Activated CD8-positive, alpha-beta memory T cell treated with anti-CD3 and anti-CD28 coated beads for 24 hours (primary cell): Measurements from ENCODE around the gene POLR2B.
"Not testable (repeated sequence)": the region's sequence is repeated elsewhere in the genome, so short reads cannot be mapped to it uniquely, and the experiment has no call there.

ENCODE experiments used
- DNase-seq: peaks from one replicate; pipeline ENCODE4 v3.0.0-alpha.2; 2020

Gene POLR2B

DNA sequence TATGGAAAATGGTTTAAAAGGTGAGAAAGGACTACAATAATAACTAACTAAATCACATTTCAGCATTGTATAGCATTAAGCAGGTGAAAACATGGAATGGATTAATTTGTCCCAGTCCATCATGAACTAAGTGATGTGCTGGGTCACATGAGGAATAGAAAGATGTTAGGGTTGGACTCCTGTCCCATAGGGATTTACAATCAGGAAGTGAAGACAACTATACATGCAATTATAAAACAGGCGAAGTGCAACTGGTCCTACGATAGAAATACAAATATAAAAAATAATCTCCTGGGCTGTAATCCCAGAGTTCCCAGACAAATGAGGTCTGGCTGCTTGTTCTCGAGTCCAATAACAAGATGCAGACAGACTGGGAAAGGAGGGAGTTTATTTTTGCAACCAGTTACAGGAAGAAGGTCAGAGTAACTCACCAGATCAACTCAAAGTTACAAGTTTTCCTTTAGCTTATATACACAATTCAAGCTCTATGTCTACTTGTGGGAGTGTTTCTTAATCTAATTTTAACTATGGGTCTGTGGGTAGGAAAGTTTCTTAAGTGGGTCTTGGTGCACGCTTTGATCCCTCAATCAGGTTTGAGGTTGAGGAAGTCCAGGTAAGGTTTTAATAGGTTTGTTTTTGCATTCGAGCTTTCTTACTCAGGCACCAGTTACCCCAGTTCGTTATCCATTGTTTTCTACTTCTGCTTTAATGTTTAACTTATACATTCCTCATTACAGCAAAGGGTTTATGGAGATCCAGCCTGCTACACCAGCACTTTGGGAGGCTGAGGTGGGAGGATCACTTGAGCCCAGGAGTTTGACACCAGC lies 81.4 kb downstream of the POLR2B start:
- DNase-seq: no peak

DNA sequence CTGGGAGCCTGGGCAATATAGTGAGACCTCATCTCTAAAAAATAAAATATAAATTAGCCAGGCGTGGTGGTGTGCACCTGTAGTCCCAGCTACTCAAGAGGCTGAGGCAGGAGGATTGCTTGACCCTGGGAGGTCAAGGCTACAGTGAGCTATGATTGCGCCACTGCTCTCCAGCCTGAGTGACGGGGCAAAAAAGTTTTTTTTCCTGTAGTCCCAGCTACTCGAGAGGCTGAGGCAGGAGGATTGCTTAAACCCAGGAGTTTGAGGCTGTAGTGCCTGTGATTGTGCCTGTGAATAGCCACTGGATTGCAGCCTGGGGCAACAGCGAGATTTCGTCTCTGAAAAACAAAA lies 82.0 kb downstream of the POLR2B start:
- not testable (repeated sequence) for DNase-seq

DNA sequence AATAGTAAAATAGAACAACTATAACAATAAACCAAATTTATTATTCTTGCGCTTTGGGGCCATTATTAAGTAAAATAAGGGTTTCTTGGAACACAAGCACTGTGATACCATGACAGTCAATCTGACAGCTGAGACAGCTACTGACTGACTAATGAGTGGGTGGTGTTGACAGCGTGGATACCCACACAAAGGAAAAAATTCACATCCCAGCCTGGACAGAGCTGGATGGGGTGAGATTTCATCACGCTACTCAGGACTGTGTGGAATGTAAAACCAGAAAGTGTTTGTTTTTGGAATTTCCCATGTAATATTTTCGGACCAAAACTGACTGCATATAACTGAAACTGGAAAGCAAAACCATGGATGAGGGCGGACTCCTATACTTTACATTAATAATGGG lies 82.7 kb downstream of the POLR2B start:
- DNase-seq: no peak

DNA sequence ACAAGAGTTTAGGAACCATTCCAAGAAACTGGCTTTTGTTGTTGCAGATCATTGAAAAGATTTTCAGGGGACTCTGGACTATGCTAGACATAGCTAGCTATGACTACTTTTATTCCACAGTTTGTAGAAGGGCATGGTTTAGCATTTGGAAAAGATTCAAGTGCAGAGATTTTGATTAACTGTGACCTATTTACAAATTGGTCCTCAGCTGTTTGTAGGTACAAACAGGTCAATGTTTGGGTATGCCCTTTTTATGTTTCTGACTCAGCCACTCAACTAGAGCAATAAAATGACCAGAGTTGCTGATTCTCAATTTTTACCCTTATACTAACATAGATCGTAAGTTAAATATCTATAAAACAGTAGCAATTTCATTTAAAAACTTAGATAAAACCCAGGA lies 84.8 kb downstream of the POLR2B start:
- DNase-seq: no peak

DNA sequence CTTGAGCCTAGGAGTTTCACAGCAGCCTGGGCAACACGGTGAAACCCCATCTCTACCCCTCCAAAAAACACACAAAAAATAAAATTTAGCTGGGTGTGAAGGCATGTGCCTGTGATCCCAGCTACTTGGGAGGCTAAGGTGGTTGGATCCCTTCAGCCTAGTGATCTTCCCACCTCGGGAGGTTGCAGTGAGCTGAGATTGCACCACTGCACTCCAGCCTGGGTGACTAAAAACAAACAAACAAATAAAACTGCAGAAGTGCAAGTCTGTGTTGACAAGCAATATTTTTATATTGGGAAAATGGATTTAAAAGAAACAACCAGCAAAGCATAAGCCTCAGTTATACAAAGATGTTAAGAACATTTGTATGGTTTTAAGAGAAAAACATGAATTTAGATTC lies 85.4 kb downstream of the POLR2B start:
- no peak for DNase-seq

DNA sequence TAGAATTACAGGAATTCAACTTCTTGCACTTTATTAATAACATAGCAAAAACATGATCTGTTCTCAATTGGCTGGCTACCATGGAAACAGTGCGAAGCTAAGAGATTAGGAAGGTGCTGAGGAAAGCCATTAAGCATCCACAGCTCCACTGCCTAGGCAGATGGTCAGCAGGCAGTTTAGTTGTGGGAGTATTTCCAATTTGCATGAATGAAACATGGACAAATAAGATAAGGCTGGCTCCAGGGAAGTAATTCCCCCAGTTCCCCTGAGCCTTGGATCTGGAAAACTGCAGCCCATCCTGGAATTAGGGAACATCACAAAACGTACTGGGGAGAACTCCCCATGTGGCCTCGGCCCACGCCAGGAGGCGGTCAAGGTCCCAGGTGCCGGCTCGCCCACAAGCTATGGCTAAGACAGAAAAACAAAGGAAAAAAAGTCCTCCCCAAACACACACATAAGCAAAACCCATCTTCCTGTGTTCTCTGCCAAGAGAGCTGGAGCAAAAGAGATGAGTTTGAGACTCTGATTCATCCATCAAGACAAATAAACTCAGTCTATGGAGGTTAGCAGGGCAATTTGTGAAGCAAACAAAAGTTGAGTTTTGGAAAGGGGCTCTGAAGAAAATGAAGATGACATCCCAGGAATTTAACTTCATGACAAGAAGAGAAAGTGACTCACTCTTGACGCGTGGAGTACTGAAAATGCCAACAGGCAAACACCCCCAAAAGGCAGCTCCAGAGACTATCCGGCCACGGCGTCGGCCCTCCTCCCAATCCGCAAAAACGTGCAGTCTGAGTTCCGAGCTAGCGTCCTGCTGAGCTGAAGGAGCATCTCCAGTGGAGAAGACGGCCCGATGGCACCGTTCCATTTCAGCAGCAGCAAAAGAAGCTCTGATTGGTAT lies 86.4 kb downstream of the POLR2B start:
- no peak for DNase-seq

DNA sequence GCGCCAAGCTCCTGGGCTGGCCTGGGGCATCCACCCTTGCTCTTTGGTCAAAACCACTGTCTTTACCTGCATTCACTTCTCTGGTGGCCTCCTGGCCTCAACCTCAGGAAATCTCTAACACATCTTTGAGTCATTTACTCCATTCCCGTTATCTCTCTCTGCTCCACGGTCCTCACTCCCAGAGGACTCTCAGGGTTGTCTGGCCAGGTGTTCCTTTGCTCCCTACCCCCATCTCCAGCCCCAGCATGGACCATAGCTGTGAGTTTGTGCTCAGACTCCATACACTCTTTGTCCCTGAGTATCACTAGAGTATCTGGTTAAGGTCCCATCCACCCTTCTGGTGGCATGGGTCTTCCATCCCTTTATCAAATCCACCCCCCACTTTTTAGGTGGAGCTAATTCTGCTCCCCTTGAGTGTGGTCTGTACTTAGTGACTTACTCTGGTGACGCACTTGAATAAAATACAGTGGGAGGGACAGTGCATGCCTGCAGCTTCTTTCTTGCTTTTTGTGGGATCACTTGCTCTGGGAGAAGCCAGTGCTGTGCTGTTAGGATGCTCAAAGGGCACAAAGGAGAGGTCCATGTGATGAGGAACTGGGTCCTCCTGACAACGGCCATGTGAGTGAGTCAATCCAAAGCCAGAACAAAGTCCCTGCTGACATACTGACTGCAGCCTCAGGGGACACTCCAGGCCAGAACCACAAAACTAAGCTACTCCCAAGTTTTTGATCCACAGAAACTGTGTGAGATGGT lies 87.2 kb downstream of the POLR2B start:
- no peak for DNase-seq

DNA sequence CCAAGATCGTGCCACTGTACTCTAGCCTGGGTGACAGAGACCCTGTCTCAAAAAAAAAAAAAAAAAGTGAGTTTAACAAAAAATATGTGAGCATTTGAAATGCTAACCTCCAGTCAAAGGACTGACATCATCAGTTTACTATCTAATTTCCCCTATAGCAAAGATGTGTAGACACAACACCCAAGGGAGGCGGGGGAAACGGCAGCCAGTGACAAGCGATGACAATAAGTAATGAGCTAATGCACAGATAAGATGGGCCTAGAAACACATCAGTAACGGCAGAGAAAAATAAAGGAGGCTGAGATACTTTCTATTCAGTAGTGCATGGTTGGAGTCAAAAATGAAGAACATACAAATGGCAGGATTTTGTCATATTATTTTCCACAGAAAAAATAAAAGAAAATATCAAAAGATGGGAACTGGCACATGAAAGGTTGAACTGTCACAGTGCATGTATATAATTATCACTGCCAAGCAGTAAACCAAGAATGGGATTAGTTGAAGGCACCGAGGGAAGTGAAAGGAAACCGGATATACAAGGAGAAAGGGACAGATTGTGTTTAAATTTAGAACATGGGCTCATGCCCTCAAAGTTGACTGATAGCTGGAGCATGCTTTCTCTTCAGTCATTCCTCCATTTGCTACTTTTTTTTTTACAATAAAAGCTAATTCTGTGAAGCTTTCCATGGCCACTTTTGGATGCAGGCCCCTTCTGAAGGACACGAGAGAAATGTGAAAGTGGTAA lies 89.7 kb downstream of the POLR2B start:
- DNase-seq: no peak

DNA sequence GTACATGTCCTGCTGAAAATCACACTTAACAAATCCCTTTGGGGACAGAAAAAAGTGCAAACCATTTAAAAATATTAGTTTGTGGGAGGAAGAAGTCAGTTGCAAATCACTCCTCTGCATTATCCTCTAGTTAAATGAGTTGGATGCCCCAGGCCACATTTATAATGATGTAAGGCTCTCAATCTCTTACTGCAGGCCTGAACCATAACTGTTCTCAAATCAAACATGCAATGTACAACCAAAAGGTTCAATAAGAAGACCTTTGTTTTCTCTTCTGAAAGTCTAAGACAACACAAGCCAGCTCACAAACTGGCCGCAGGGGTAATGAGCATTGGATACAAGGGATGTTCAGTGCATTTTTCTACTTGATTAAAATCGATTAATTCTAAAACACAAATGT lies 91.8 kb downstream of the POLR2B start:
- no peak for DNase-seq

DNA sequence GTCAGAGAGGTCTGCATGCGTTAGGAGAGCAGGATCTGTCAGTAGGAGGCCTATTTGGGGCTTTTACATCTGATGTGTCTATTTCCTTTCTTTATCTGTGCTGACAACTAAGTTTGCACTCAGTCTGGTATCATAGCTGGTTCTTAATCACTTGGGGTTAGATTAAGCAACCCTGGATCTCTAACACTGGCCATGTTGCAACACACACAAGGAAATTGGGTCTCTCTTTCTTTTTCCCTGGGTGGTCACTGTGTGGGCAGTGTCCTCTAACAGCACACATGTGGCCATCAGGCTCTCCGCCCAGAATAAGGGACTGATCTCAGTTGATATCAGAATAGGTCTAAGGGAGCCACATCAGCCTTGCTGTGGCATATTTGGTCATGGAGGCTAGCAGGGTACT lies 92.6 kb downstream of the POLR2B start:
- no peak for DNase-seq

DNA sequence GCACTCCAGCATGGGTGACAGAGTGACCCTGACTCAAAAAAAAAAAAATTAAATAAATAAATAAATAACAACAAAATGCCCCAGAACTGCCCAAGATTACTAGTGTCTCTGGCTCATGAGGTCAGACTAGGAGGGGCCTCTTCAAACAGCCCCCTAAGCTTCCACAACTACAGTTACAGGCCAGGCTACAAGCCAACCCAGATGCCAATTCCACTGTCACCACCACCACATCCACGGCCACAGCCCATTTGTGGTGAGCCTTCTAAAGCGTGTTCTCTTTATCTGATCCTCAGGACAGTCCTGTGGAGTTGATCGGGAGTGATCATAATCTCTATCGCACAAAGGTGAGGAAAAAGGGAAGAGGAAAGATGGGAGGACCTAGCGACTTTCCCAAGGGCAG lies 94.9 kb downstream of the POLR2B start:
- DNase-seq: no peak

DNA sequence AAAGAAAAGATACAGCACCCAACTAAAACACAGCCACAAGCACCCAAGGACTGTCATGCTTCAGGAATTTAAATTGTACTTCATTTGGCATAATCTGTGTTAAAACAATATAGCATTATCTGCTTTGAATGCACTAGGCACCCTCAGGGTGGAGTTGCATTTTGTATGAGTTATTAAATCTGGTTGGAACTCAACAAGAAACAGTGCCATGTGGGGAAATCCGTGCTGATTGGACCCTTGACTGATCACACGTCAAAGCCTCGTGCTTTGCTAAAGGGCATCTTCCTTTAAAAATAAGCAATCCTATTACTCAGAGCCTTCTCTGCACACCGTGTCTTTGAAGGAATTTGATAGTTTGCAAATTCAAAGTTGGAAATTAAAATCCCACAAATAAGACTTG lies 96.0 kb downstream of the POLR2B start:
- no peak for DNase-seq

DNA sequence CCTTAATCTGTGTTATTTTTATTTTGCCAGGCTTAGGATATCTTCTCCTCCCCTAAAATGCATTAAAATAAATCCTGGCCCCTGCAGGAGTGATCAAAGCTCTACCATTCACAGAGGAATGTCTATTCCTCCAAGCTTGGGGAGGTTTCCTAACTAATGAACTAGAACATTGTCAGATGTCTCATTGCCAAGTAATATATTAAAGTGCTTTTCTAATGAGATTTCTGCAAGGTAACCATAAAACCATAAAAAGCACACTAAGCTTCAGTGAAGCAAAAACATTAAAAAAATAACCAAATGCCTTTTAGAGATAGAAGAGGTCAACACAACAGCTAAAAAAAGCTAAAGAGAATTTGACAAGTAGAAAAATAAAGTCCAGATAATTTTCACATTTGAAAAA lies 96.7 kb downstream of the POLR2B start:
- no peak for DNase-seq

DNA sequence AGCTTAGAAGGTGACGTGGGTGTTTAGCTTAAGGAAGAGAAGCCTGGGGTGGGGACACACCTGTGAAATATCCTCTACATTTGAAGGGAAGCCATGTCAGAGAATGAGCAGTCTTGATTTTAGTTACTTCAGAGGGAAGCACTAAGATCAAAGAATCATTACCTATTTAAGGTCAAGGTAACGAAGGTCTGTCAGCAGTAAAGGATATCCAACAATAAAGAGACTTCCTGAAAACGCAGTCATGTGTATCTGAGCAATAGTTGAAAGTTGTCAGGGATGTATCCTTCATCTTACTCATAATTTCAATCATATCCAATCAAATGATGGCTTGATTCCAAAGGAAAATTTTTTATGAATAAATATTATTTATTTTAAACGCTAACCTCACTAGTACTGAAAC lies 98.0 kb downstream of the POLR2B start:
- no peak for DNase-seq

DNA sequence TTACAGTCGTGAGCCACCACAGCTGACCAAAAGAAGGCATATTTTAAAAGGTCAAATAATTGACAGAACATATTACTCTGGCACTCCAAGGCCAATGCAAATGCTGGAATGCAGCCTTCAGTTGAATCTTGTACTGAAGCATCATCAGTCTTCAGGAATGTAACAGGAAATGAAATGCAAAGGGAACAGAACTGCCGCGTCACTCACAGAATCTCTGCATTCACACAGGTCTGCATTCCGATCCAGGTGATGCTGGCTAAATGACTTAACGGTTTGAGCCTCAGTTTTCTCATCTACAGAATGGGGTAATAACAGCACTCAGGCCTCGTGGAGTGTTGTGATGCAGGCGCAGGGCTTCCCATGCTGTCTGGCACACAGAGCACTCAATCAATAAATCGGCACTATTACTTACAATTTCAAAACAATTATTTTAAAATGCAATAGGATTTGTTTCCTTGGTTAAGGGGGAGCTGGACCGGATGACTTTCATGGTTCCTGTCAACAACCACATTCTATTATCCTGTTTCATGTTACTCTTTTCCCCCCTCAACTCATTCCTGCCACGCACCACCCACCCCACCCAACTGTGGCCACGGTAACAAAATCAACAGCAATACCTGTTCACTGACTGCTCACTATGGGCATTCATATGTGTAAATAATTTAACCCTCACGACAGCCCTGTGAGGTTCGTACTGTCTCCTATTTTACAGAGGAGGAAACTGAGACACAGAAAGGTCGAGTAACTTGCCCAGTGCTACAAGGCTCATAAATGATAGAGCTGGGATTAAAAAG lies 99.1 kb downstream of the POLR2B start:
- no peak for DNase-seq

DNA sequence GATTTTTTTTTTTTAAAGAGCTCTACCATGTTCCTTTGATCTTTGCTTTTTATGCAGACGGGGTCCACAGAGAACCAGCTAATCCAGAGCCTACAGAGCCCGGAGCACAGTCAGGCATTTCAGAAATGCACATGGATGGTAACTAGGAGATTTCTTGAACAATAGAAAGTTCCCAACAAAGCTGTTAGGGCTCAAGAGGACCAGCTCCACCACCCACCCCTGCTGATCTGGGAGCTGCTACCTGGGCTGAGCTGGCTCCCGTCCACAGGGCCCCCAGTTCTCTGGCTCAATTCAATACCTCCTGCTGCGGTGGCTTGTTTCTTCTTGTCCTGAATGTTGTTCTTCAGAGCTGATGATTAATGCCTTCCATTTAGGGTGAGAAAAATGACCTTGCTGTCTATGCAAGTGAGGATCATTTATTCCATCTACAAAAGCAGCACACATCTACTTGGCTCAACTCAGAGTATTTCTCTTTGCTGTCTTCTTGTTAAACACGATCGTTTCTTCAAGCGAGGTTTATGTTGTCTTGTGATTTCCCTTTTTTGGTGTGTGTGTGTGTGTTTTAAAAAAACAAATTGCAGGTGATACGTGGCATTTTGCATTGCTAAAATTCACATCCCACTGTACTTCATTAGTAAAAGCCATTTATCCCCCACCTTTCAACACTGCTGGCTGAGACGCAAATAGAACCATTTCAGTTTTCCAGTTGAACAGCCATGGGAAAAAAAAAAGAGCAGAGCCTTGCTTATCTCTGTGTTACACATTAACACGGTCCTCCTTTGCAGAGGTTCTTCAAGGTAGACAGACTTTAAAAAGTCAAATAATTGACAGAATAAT lies 100.2 kb downstream of the POLR2B start:
- DNase-seq: no peak
